ENCODE results near the gene PPP4R2.

PPP4R2 gene

DNA sequence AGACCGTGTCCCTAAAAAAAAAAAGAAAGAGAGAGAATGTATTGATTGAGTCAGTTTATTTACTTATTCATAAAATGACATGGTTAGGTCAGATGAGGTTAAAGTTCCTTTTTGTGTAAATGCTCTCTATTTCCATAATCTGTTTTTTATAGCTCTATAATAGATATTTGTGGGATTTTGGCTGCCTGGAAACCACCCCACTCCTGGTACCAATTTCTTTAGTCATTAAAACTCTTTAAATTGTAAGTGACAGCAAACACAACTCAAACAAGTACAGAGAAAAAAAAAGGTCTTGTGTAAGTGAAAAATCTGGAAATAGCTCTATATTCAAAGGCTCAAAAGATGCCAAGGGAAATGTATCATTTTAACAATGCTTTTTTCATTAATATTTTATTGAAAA lies 11.0 kb upstream of the PPP4R2 start:
- Histone ChIP-seq H3K4me1 (ENCODE audit: insufficient read depth, poor library complexity, severe bottlenecking) (no peaks in the 10 kb centered on the region), H3K4me3 (ENCODE audit: severe bottlenecking) (no peak overlapping the region), H3K27ac (ENCODE audit: poor library complexity, severe bottlenecking) (no peak overlapping the region), H3K27me3 (ENCODE audit: insufficient read depth, poor library complexity, severe bottlenecking) (no peaks in the 10 kb centered on the region), H3K9me3 (ENCODE audit: severe bottlenecking) (peaks cover 2% of the 10 kb centered on the region), H3K36me3 (ENCODE audit: low read depth) (no peaks in the 10 kb centered on the region)
- no peak for DNase-seq (ENCODE audit: low spot score)
- no peak for TF ChIP-seq CTCF (IDR thresholded peaks at IDR 0.05; ENCODE audit: poor library complexity, severe bottlenecking)
- ATAC-seq (ENCODE audit: low read depth): no peak

DNA sequence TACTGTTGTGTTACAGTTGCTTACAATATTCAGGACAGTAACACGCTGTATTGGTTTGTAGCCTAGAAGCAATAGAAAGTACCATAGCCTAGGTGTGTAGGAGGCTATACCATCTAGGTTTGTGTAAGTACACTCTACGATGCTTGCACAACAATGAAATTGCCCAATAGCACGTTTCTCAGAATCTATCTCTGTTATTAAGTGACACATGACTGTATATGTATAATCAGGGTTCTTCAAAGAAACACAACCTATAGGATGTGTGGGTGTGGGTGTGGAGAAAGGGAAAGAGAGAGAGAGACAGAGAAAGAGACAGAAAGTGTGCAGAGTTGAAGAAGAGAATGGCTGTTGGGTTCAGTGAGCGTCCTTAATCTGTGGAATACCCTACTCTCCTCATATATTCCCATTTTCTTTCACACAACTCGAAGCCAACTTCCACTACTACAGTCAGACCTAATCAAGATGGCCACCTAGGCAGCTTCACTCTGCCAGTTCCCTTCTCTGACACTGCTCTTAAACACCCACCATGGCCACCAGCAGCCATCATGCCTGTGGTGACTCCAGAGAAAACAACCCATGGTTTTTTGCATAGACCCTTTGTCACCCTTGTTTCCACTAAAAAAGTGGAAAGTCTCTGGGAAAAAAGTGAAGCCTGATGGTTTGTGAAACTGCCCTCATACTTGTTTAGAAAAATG lies 5.8 kb upstream of the PPP4R2 start:
- Histone ChIP-seq H3K4me3 (ENCODE audit: severe bottlenecking) (no peak overlapping the region), H3K9me3 (ENCODE audit: severe bottlenecking) (no peaks in the 10 kb centered on the region), H3K27ac (ENCODE audit: poor library complexity, severe bottlenecking) (no peak overlapping the region), H3K27me3 (ENCODE audit: insufficient read depth, poor library complexity, severe bottlenecking) (no peaks in the 10 kb centered on the region), H3K4me1 (ENCODE audit: insufficient read depth, poor library complexity, severe bottlenecking) (no peaks in the 10 kb centered on the region), H3K36me3 (ENCODE audit: low read depth) (no peaks in the 10 kb centered on the region)
- no peak for TF ChIP-seq CTCF (IDR thresholded peaks at IDR 0.05; ENCODE audit: poor library complexity, severe bottlenecking)
- no peak for ATAC-seq (ENCODE audit: low read depth)
- no peak for DNase-seq (ENCODE audit: low spot score)

DNA sequence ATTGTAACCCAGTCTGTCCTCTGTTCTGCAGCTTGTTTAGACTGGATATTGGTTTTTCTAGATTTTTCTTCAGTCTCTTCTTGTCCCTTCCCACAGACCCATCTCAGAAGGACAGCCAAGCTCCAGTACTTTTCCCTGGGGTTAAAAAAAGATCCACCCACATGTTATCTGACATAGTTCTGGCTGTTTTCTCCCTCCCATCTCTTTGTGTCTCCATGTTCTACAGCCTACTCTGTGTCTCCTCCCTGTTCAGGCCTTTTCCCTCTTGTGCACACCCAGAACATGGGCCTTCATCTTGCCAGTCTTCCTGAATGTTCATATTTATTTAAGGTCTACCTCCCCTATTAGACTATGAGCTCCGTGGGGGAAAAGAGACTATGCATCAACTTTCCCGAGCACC lies 5.1 kb upstream of the PPP4R2 start:
- Histone ChIP-seq H3K9me3 (ENCODE audit: severe bottlenecking) (no peaks in the 10 kb centered on the region), H3K27ac (ENCODE audit: poor library complexity, severe bottlenecking) (no peak overlapping the region), H3K4me3 (ENCODE audit: severe bottlenecking) (no peak overlapping the region), H3K27me3 (ENCODE audit: insufficient read depth, poor library complexity, severe bottlenecking) (no peaks in the 10 kb centered on the region), H3K36me3 (ENCODE audit: low read depth) (no peaks in the 10 kb centered on the region), H3K4me1 (ENCODE audit: insufficient read depth, poor library complexity, severe bottlenecking) (peaks cover 4% of the 10 kb centered on the region)
- no peak for TF ChIP-seq CTCF (IDR thresholded peaks at IDR 0.05; ENCODE audit: poor library complexity, severe bottlenecking)
- DNase-seq (ENCODE audit: low spot score): no peak
- ATAC-seq (ENCODE audit: low read depth): no peak

DNA sequence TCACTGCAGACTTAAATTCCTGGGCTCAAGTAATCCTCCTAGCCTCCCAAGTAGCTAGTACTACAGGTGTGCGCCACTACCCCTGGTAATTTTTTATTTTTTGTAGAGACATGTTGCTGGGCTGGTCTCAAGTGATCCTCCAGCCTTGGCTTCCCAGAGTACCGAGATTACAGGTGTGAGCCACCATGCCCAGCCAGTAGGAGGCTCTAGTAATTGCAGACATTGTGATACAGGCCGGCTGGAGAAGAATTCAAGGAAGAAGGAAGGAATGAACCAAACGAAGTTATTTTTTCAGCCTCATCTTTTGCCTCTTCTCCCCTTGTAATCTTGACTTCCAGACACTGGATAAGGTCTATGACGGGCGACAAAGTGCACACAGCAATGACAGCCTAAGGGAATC lies 3.2 kb upstream of the PPP4R2 start:
- no peak overlapping the region for H3K4me3 ChIP-seq (ENCODE audit: severe bottlenecking)
- H3K27ac ChIP-seq (ENCODE audit: poor library complexity, severe bottlenecking): no peak overlapping the region
- ATAC-seq (ENCODE audit: low read depth): no peak

More for the DNA sequence above, 3.2 kb upstream of the PPP4R2 start:
- H3K4me1 ChIP-seq (ENCODE audit: insufficient read depth, poor library complexity, severe bottlenecking): peaks cover 4% of the 10 kb centered on the region
- TF ChIP-seq CTCF (IDR thresholded peaks at IDR 0.05; ENCODE audit: poor library complexity, severe bottlenecking): no peak
- no peaks in the 10 kb centered on the region for H3K27me3 ChIP-seq (ENCODE audit: insufficient read depth, poor library complexity, severe bottlenecking)
- H3K9me3 ChIP-seq (ENCODE audit: severe bottlenecking): no peaks in the 10 kb centered on the region
- peaks cover 9% of the 10 kb centered on the region for H3K36me3 ChIP-seq (ENCODE audit: low read depth)
- DNase-seq (ENCODE audit: low spot score): no peak
